Jurkat, Clone E6-1 (cell line): Measurements from ENCODE around the gene ZC3H12A.
"Not testable (repeated sequence)": the region's sequence is repeated elsewhere in the genome, so short reads cannot be mapped to it uniquely, and the experiment has no call there.

Source experiments
- DNase-seq: peaks from one replicate; pipeline ENCODE4 v3.0.0-alpha.2; 2011; ENCODE audit warnings: low read depth, low spot score
- H3K4me3 ChIP-seq: 2 replicates; pipeline ENCODE4 v1.5.1; 2011; ENCODE audit warnings: mild to moderate bottlenecking, low read length, control low read depth, moderate library complexity

ZC3H12A gene

GRCh38 chr1:37486680-37487618 lies 12.6 kb downstream of the ZC3H12A start:
- DNase-seq = peak; percentile 39

GRCh38 chr1:37487619-37487984 lies 13.2 kb downstream of the ZC3H12A start:
- DNase-seq = no peak
- no peak overlapping the region for H3K4me3 ChIP-seq

More at GRCh38 chr1:37486680-37487618, 12.6 kb downstream of the ZC3H12A start:
- no peak overlapping the region for H3K4me3 ChIP-seq

- H3K4me3 ChIP-seq = no peak overlapping the region
- DNase-seq = no peak
These were observed 19.1 kb downstream of the ZC3H12A start for GRCh38 chr1:37493336-37494098.

GRCh38 chr1:37495875-37496274 lies 21.5 kb downstream of the ZC3H12A start:
- DNase-seq = no peak
- no peak overlapping the region for H3K4me3 ChIP-seq

- H3K4me3 ChIP-seq = no peak overlapping the region
- DNase-seq = no peak
These were observed 23.5 kb downstream of the ZC3H12A start for GRCh38 chr1:37497832-37498231.

- no peak overlapping the region for H3K4me3 ChIP-seq
These were observed 24.7 kb downstream of the ZC3H12A start for GRCh38 chr1:37498872-37499617.

GRCh38 chr1:37501661-37502060 lies 27.3 kb downstream of the ZC3H12A start:
- H3K4me3 ChIP-seq = no peak overlapping the region
- DNase-seq = no peak

More at GRCh38 chr1:37498872-37499617, 24.7 kb downstream of the ZC3H12A start:
- no peak for DNase-seq

- DNase-seq = no peak
- no peak overlapping the region for H3K4me3 ChIP-seq
These were observed 27.7 kb downstream of the ZC3H12A start for GRCh38 chr1:37502104-37502503.

- H3K4me3 ChIP-seq, DNase-seq: not testable (repeated sequence)
These were observed 28.4 kb downstream of the ZC3H12A start for GRCh38 chr1:37502791-37503190.

GRCh38 chr1:37506740-37507139 lies 32.4 kb downstream of the ZC3H12A start:
- no peak for DNase-seq
- no peak overlapping the region for H3K4me3 ChIP-seq

- DNase-seq = no peak
- no peak overlapping the region for H3K4me3 ChIP-seq
These were observed 34.8 kb downstream of the ZC3H12A start for GRCh38 chr1:37509181-37509580.

- peak overlapping the region; percentile 76 for H3K4me3 ChIP-seq
- no peak for DNase-seq
These were observed 39.5 kb downstream of the ZC3H12A start for GRCh38 chr1:37513795-37514349.

GRCh38 chr1:37514350-37515184 lies 40.2 kb downstream of the ZC3H12A start, which contains the start of gene MEAF6:
TSS of gene MEAF6 (minus strand) at chr1:37514766. CDS start at chr1:37514746, 20 bp downstream.
- DNase-seq = peak; percentile 64

GRCh38 chr1:37515185-37516034 lies 41.0 kb downstream of the ZC3H12A start:
- no peak for DNase-seq

More at GRCh38 chr1:37514350-37515184, 40.2 kb downstream of the ZC3H12A start, which contains the start of gene MEAF6:
- H3K4me3 ChIP-seq = peak within 1 kb of the TSS; percentile 76

GRCh38 chr1:37517569-37517968 lies 43.2 kb downstream of the ZC3H12A start:
- no peak overlapping the region for H3K4me3 ChIP-seq

More at GRCh38 chr1:37515185-37516034, 41.0 kb downstream of the ZC3H12A start:
- H3K4me3 ChIP-seq = peak overlapping the region; percentile 76

GRCh38 chr1:37518241-37518640 lies 43.9 kb downstream of the ZC3H12A start:
- not testable (repeated sequence) for H3K4me3 ChIP-seq, DNase-seq

More at GRCh38 chr1:37517569-37517968, 43.2 kb downstream of the ZC3H12A start:
- no peak for DNase-seq

- not testable (repeated sequence) for H3K4me3 ChIP-seq
- DNase-seq = peak; percentile 29
These were observed 44.5 kb downstream of the ZC3H12A start for GRCh38 chr1:37518929-37519328.
